ENCODE results near the gene VCAN.

DNA sequence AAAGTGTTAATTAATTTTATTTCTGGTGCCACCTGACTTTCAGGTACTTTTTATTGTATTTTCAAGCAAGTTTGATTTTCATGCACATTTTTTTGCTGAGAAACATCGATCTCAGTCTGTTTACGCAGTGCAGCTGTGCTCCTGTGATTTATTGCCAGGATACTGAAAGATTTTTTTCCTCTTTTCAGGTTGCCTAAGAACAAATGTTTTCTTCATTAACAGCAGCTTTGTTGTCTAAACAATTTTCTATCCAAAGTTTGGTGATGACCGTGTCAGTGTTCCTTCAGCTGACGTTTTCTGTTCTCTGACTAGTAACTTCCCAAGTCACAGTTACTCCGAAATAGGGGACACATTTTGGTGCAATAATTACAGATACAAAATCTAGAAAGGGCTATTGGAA, 78.1 kb downstream of the VCAN start:
- TF ChIP-seq, protein P1, sequence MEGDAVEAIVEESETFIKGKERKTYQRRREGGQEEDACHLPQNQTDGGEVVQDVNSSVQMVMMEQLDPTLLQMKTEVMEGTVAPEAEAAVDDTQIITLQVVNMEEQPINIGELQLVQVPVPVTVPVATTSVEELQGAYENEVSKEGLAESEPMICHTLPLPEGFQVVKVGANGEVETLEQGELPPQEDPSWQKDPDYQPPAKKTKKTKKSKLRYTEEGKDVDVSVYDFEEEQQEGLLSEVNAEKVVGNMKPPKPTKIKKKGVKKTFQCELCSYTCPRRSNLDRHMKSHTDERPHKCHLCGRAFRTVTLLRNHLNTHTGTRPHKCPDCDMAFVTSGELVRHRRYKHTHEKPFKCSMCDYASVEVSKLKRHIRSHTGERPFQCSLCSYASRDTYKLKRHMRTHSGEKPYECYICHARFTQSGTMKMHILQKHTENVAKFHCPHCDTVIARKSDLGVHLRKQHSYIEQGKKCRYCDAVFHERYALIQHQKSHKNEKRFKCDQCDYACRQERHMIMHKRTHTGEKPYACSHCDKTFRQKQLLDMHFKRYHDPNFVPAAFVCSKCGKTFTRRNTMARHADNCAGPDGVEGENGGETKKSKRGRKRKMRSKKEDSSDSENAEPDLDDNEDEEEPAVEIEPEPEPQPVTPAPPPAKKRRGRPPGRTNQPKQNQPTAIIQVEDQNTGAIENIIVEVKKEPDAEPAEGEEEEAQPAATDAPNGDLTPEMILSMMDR (IDR thresholded peaks at IDR 0.05), result no peak
- TF ChIP-seq POLR2A (IDR thresholded peaks at IDR 0.05), result no peak
